H1 (cell line): ENCODE measurements around the gene MLYCD. TPM values are rescaled to one million over a fixed set of nuclear protein-coding genes. Genes with fewer than 3 reads are reported as not detected.

ENCODE experiments used
- CTBP2 ChIP-seq: IDR thresholded peaks from 2 replicates; pipeline ENCODE4 v1.7.0; 2011; ENCODE audit warnings: borderline replicate concordance, mild to moderate bottlenecking, moderate library complexity, mixed read lengths, low read length; ENCODE audit not compliant: insufficient read depth, insufficient read length
- KDM5A ChIP-seq: fragments of 200-600 bp; IDR thresholded peaks from 2 replicates; pipeline ENCODE4 v1.7.1; 2012; ENCODE audit warnings: mild to moderate bottlenecking, low read length, inconsistent platforms, mixed read lengths
- RBBP5 ChIP-seq: IDR thresholded peaks from 2 replicates; pipeline ENCODE4 v1.7.1; 2012; ENCODE audit warnings: low read depth, mild to moderate bottlenecking, inconsistent platforms, low read length, moderate library complexity, borderline replicate concordance
- SIX5 ChIP-seq: IDR thresholded peaks from 2 replicates; pipeline ENCODE4 v1.6.1; 2011; ENCODE audit warnings: mild to moderate bottlenecking, low read depth, low read length
- polyA plus RNA-seq, 7 experiments: library from polyadenylated mRNA; depleted of rRNA in 3 of 7; stranded (reverse) in 5 of 7; unstranded in 2 of 7; fragments of >200 nt in 5 of 7; fragments of 200-250 nt in 2 of 7; gene quantifications; 1 replicate in 5 of 7; 2 replicates in 1 of 7; 4 replicates in 1 of 7; pipeline versions ENCODE4 v1.2.1 to v1.2.3, GENCODE V29; 2011 to 2013; ENCODE audit warnings: missing spikeins in 2 of 7, mixed read lengths in 2 of 7
- total RNA-seq: library from RNA; stranded (reverse); fragmentation: NEBNext Ultra II Directional; extraction: Animal tissue kit (Norgen Biotek cat#: 25700); gene quantifications from 2 replicates; pipeline ENCODE4 v1.2.1, GENCODE V29; 2021
- TF ChIP-seq, protein P1 (sequence below): fragments of 300-600 bp; sonication (generic); IDR thresholded peaks from 2 replicates; pipeline ENCODE4 v1.7.1; 2012; ENCODE audit warnings: low read length, moderate library complexity, mild to moderate bottlenecking, inconsistent platforms; ENCODE audit not compliant: insufficient replicate concordance
- TF ChIP-seq, protein P2 (sequence below), 3 experiments: IDR thresholded peaks; 1 replicate in 2 of 3; 2 replicates in 1 of 3; pipeline versions ENCODE4 v1.5.1 to v1.6.1; 2011; ENCODE audit warnings: low read length in 3 of 3, mild to moderate bottlenecking in 3 of 3, inconsistent platforms in 2 of 3, low read depth in 1 of 3, moderate library complexity in 1 of 3; ENCODE audit not compliant: insufficient read depth in 1 of 3; ENCODE audit errors: control extremely low read depth in 1 of 3
- TF ChIP-seq, protein P3 (sequence below): IDR thresholded peaks from 2 replicates; pipeline ENCODE4 v1.6.1; 2011; ENCODE audit warnings: low read depth, mild to moderate bottlenecking, low read length; ENCODE audit not compliant: insufficient read depth

The MLYCD gene
- total and polyA plus RNA-seq, 2 of the 8 experiments (the other 6 are each of a cell fraction or from before 2014, with no cell fraction given), result 3.7 to 7.0 TPM

DNA sequence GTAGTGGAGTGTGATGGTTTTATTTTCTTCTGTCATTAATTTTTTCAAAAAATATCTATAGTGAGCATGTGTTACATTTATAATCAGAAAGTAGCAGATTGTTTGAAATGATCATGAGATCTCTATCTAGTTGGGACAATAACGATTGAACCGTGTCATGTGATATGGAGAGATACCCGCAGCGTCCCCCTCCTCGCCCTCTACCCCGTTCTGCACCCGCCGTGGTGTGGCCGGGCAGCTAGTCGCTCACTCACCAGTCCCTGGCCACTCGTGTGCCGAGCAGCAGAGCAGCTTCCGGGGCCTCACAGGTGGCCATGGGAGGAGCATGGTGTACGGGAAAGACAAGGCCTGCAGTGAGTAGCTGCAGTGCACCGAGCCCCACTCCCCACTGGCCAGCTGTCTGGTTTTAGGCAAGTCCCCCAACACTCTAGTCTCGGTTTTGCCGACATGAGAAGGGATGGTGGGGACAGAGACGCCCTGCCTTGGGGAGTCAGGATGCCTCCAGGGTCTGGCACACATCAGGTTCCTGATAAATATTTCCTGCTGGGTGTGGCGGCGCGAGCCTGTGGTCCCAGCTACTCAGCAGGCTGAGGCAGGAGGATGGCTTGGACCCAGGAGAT lies 15.3 kb downstream of the MLYCD start (continued):
- TF ChIP-seq RBBP5 (no peak), SIX5 (no peak), CTBP2 (no peak), KDM5A (no peak)
- TF ChIP-seq, protein P1, sequence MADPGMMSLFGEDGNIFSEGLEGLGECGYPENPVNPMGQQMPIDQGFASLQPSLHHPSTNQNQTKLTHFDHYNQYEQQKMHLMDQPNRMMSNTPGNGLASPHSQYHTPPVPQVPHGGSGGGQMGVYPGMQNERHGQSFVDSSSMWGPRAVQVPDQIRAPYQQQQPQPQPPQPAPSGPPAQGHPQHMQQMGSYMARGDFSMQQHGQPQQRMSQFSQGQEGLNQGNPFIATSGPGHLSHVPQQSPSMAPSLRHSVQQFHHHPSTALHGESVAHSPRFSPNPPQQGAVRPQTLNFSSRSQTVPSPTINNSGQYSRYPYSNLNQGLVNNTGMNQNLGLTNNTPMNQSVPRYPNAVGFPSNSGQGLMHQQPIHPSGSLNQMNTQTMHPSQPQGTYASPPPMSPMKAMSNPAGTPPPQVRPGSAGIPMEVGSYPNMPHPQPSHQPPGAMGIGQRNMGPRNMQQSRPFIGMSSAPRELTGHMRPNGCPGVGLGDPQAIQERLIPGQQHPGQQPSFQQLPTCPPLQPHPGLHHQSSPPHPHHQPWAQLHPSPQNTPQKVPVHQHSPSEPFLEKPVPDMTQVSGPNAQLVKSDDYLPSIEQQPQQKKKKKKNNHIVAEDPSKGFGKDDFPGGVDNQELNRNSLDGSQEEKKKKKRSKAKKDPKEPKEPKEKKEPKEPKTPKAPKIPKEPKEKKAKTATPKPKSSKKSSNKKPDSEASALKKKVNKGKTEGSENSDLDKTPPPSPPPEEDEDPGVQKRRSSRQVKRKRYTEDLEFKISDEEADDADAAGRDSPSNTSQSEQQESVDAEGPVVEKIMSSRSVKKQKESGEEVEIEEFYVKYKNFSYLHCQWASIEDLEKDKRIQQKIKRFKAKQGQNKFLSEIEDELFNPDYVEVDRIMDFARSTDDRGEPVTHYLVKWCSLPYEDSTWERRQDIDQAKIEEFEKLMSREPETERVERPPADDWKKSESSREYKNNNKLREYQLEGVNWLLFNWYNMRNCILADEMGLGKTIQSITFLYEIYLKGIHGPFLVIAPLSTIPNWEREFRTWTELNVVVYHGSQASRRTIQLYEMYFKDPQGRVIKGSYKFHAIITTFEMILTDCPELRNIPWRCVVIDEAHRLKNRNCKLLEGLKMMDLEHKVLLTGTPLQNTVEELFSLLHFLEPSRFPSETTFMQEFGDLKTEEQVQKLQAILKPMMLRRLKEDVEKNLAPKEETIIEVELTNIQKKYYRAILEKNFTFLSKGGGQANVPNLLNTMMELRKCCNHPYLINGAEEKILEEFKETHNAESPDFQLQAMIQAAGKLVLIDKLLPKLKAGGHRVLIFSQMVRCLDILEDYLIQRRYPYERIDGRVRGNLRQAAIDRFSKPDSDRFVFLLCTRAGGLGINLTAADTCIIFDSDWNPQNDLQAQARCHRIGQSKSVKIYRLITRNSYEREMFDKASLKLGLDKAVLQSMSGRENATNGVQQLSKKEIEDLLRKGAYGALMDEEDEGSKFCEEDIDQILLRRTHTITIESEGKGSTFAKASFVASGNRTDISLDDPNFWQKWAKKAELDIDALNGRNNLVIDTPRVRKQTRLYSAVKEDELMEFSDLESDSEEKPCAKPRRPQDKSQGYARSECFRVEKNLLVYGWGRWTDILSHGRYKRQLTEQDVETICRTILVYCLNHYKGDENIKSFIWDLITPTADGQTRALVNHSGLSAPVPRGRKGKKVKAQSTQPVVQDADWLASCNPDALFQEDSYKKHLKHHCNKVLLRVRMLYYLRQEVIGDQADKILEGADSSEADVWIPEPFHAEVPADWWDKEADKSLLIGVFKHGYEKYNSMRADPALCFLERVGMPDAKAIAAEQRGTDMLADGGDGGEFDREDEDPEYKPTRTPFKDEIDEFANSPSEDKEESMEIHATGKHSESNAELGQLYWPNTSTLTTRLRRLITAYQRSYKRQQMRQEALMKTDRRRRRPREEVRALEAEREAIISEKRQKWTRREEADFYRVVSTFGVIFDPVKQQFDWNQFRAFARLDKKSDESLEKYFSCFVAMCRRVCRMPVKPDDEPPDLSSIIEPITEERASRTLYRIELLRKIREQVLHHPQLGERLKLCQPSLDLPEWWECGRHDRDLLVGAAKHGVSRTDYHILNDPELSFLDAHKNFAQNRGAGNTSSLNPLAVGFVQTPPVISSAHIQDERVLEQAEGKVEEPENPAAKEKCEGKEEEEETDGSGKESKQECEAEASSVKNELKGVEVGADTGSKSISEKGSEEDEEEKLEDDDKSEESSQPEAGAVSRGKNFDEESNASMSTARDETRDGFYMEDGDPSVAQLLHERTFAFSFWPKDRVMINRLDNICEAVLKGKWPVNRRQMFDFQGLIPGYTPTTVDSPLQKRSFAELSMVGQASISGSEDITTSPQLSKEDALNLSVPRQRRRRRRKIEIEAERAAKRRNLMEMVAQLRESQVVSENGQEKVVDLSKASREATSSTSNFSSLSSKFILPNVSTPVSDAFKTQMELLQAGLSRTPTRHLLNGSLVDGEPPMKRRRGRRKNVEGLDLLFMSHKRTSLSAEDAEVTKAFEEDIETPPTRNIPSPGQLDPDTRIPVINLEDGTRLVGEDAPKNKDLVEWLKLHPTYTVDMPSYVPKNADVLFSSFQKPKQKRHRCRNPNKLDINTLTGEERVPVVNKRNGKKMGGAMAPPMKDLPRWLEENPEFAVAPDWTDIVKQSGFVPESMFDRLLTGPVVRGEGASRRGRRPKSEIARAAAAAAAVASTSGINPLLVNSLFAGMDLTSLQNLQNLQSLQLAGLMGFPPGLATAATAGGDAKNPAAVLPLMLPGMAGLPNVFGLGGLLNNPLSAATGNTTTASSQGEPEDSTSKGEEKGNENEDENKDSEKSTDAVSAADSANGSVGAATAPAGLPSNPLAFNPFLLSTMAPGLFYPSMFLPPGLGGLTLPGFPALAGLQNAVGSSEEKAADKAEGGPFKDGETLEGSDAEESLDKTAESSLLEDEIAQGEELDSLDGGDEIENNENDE, result no peak
- TF ChIP-seq, protein P2, sequence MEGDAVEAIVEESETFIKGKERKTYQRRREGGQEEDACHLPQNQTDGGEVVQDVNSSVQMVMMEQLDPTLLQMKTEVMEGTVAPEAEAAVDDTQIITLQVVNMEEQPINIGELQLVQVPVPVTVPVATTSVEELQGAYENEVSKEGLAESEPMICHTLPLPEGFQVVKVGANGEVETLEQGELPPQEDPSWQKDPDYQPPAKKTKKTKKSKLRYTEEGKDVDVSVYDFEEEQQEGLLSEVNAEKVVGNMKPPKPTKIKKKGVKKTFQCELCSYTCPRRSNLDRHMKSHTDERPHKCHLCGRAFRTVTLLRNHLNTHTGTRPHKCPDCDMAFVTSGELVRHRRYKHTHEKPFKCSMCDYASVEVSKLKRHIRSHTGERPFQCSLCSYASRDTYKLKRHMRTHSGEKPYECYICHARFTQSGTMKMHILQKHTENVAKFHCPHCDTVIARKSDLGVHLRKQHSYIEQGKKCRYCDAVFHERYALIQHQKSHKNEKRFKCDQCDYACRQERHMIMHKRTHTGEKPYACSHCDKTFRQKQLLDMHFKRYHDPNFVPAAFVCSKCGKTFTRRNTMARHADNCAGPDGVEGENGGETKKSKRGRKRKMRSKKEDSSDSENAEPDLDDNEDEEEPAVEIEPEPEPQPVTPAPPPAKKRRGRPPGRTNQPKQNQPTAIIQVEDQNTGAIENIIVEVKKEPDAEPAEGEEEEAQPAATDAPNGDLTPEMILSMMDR (IDR thresholded peaks at IDR 0.05; ENCODE audit: control extremely low read depth in 1 of 3, insufficient read depth in 1 of 3, low read depth in 1 of 3, low read length in 3 of 3), result no peak
- TF ChIP-seq, protein P3, sequence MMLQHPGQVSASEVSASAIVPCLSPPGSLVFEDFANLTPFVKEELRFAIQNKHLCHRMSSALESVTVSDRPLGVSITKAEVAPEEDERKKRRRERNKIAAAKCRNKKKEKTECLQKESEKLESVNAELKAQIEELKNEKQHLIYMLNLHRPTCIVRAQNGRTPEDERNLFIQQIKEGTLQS, result no peak
